Measurements from ENCODE around the gene GAMT. TPM values are rescaled to one million over a fixed set of nuclear protein-coding genes. Genes with fewer than 3 reads are reported as not detected.
A peak's percentile ranks its signal among the peaks of the same experiment; 100 is the strongest.

Gene GAMT
- total RNA-seq, 1 experiment from 2014 or later: 27.7 TPM

DNA sequence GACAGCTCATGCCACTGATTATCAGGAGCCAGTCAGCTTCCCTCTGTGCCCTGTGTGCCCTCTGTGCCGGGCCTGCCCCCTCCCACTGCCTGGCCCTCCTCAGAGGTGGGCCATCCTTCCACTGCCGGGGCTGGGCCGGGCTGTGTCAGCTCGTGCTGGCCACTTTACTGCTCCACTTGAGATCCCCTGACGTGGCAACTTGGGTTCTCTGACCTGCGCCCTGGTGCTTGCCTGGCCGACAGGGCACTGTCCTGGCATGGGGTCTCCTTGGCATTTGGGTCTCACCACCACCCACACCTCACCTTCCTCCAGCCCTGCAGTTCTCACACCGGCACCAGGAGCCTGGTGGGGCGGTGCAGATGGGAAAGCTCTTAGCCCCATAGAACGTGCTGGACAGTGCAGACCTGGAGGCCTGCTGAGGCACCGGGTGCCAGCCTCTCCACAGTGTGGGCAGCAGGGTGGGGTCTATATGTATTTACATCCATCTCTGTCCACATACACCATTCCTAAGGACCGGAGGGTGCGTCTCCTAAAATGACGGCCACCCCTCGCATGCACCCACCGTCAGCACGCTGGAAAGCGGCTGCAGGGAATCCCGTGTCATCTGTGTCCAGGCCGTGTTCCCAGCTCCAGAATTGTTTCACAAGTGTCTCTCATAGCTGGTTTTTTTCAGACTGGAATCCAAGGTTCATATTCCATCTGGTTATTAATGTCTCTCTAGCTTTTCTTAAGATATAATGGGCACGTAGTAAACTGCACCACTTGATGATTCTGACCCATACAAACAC lies 17.8 kb upstream of the GAMT start (continued):
- TF ChIP-seq, protein P1, sequence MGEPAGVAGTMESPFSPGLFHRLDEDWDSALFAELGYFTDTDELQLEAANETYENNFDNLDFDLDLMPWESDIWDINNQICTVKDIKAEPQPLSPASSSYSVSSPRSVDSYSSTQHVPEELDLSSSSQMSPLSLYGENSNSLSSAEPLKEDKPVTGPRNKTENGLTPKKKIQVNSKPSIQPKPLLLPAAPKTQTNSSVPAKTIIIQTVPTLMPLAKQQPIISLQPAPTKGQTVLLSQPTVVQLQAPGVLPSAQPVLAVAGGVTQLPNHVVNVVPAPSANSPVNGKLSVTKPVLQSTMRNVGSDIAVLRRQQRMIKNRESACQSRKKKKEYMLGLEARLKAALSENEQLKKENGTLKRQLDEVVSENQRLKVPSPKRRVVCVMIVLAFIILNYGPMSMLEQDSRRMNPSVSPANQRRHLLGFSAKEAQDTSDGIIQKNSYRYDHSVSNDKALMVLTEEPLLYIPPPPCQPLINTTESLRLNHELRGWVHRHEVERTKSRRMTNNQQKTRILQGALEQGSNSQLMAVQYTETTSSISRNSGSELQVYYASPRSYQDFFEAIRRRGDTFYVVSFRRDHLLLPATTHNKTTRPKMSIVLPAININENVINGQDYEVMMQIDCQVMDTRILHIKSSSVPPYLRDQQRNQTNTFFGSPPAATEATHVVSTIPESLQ (CRISPR knock-in tag; IDR thresholded peaks at IDR 0.05): no peak

DNA sequence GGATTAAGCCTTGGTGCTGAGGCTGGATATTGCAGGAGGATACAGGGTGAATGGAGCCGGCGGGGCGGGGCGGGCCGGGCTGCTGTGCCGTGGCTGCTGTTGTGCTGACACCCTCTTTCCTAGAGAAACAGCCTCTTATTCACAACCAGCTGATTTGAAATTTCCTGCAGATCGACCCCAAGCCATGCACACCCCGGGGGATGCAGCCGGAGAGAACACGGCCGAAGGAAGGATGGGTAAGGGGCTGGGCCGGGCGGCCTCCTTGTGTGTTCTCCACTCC lies 17.1 kb upstream of the GAMT start:
- TF ChIP-seq AR (CRISPR knock-in tag; IDR thresholded peaks at IDR 0.05) (no peak), HMGXB4 (CRISPR knock-in tag; IDR thresholded peaks at IDR 0.05) (no peak), IRF1 (CRISPR knock-in tag; IDR thresholded peaks at IDR 0.05) (no peak), NR1H2 (CRISPR knock-in tag; IDR thresholded peaks at IDR 0.05) (no peak), NFATC4 (CRISPR knock-in tag; IDR thresholded peaks at IDR 0.05) (no peak), AFF4 (CRISPR knock-in tag; IDR thresholded peaks at IDR 0.05; ENCODE audit: borderline replicate concordance) (no peak), CDX4 (CRISPR knock-in tag; IDR thresholded peaks at IDR 0.05; ENCODE audit: borderline replicate concordance) (no peak)
- TF ChIP-seq, protein P2, sequence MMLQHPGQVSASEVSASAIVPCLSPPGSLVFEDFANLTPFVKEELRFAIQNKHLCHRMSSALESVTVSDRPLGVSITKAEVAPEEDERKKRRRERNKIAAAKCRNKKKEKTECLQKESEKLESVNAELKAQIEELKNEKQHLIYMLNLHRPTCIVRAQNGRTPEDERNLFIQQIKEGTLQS (CRISPR knock-in tag; conservative IDR thresholded peaks at IDR 0.05): no peak
- H3K27ac Mint-ChIP-seq: 0 out of 2 replicates have a peak overlapping the region, but pooled peaks have one; percentile 75
- CTCF ChIA-PET: no interaction called here
- H3K36me3 Mint-ChIP-seq: peaks cover 47% of the 10 kb centered on the region
- peaks cover 45% of the 10 kb centered on the region for H3K4me1 Mint-ChIP-seq
- DNase-seq (ENCODE audit: low spot score) (no peak), ATAC-seq (no peak)
- no peaks in the 10 kb centered on the region for H3K9me3 Mint-ChIP-seq
- H3K4me3 Mint-ChIP-seq: no peak overlapping the region
- POLR2A ChIA-PET: no interaction called here
- H3K27me3 Mint-ChIP-seq (ENCODE audit: low read depth): no peaks in the 10 kb centered on the region
